ENCODE data around the gene EVA1C.
"Not testable (repeated sequence)": the region's sequence is repeated elsewhere in the genome, so short reads cannot be mapped to it uniquely, and the experiment has no call there.

Gene EVA1C

GRCh38 chr21:32462564-32462963 lies 50.1 kb downstream of the EVA1C start:
- not testable (repeated sequence) for DNase-seq (ENCODE audit: low spot score)

- no peak for DNase-seq (ENCODE audit: low spot score)
Measured at GRCh38 chr21:32463367-32463766, 50.9 kb downstream of the EVA1C start.

GRCh38 chr21:32463889-32464300 lies 51.4 kb downstream of the EVA1C start:
- DNase-seq (ENCODE audit: low spot score), result no peak

- no peak for DNase-seq (ENCODE audit: low spot score)
Measured at GRCh38 chr21:32467291-32467690, 54.8 kb downstream of the EVA1C start.

- no peak for DNase-seq (ENCODE audit: low spot score)
Measured at GRCh38 chr21:32468681-32469111, 56.2 kb downstream of the EVA1C start.

- DNase-seq (ENCODE audit: low spot score), result no peak
Measured at GRCh38 chr21:32469628-32470027, 57.1 kb downstream of the EVA1C start.

- DNase-seq (ENCODE audit: low spot score), result no peak
Measured at GRCh38 chr21:32470206-32470605, 57.7 kb downstream of the EVA1C start.

- no peak for DNase-seq (ENCODE audit: low spot score)
Measured at GRCh38 chr21:32472890-32473765, 60.6 kb downstream of the EVA1C start.

- no peak for DNase-seq (ENCODE audit: low spot score)
Measured at GRCh38 chr21:32474179-32475059, 61.9 kb downstream of the EVA1C start.

- no peak for DNase-seq (ENCODE audit: low spot score)
Measured at GRCh38 chr21:32475162-32475812, 62.8 kb downstream of the EVA1C start.

- DNase-seq (ENCODE audit: low spot score), result no peak
Measured at GRCh38 chr21:32476661-32477423, 64.3 kb downstream of the EVA1C start.

GRCh38 chr21:32477424-32477745 lies 64.9 kb downstream of the EVA1C start:
- no peak for DNase-seq (ENCODE audit: low spot score)

GRCh38 chr21:32481875-32482408 lies 69.4 kb downstream of the EVA1C start:
- DNase-seq (ENCODE audit: low spot score), result no peak

GRCh38 chr21:32482565-32483292 lies 70.2 kb downstream of the EVA1C start:
- DNase-seq (ENCODE audit: low spot score), result no peak

- no peak for DNase-seq (ENCODE audit: low spot score)
Measured at GRCh38 chr21:32483293-32483595, 70.7 kb downstream of the EVA1C start.

GRCh38 chr21:32484706-32485380 lies 72.3 kb downstream of the EVA1C start:
- DNase-seq (ENCODE audit: low spot score), result no peak

GRCh38 chr21:32492376-32492775 lies 79.9 kb downstream of the EVA1C start:
- no peak for DNase-seq (ENCODE audit: low spot score)

GRCh38 chr21:32494934-32495709 lies 82.6 kb downstream of the EVA1C start:
- DNase-seq (ENCODE audit: low spot score), result no peak

- no peak for DNase-seq (ENCODE audit: low spot score)
Measured at GRCh38 chr21:32496568-32496967, 84.1 kb downstream of the EVA1C start.
